Measurements from ENCODE around the gene ARRB1.

- no peak for TF ChIP-seq POLR2AphosphoS5 (IDR thresholded peaks at IDR 0.05; ENCODE audit: low read depth, low read length)
- no peak for TF ChIP-seq TAF1 (IDR thresholded peaks at IDR 0.05; ENCODE audit: borderline replicate concordance, insufficient read depth, low read length)
- TF ChIP-seq, protein P1, sequence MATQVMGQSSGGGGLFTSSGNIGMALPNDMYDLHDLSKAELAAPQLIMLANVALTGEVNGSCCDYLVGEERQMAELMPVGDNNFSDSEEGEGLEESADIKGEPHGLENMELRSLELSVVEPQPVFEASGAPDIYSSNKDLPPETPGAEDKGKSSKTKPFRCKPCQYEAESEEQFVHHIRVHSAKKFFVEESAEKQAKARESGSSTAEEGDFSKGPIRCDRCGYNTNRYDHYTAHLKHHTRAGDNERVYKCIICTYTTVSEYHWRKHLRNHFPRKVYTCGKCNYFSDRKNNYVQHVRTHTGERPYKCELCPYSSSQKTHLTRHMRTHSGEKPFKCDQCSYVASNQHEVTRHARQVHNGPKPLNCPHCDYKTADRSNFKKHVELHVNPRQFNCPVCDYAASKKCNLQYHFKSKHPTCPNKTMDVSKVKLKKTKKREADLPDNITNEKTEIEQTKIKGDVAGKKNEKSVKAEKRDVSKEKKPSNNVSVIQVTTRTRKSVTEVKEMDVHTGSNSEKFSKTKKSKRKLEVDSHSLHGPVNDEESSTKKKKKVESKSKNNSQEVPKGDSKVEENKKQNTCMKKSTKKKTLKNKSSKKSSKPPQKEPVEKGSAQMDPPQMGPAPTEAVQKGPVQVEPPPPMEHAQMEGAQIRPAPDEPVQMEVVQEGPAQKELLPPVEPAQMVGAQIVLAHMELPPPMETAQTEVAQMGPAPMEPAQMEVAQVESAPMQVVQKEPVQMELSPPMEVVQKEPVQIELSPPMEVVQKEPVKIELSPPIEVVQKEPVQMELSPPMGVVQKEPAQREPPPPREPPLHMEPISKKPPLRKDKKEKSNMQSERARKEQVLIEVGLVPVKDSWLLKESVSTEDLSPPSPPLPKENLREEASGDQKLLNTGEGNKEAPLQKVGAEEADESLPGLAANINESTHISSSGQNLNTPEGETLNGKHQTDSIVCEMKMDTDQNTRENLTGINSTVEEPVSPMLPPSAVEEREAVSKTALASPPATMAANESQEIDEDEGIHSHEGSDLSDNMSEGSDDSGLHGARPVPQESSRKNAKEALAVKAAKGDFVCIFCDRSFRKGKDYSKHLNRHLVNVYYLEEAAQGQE (IDR thresholded peaks at IDR 0.05; ENCODE audit: insufficient read depth in 1 of 2, low read depth in 2 of 2, low read length in 2 of 2): no peak
- no peak for TF ChIP-seq SIN3A (IDR thresholded peaks at IDR 0.05; ENCODE audit: borderline replicate concordance, insufficient read depth, low read length)
Measured at GRCh38 chr11:75365711-75366181, 14.3 kb upstream of the ARRB1 start.
